B cell (primary cell): ENCODE measurements around the gene SFXN3. TPM values are rescaled to one million over a fixed set of nuclear protein-coding genes. Genes with fewer than 3 reads are reported as not detected.

Experiments used
- ATAC-seq: fragments of 200-7000 bp; cut with Tn5 transposase; one replicate; pipeline ENCODE4 v1.10.0; 2021; ENCODE audit warnings: low read depth, mild to moderate bottlenecking, moderate number of reproducible peaks, moderate library complexity
- CTCF ChIA-PET: fragments of 350-600 bp; sonication (Branson Sonifier 250); formaldehyde crosslinking; loops from one replicate; lab custom pipeline; 2021; ENCODE audit warnings: antibody characterized with exemption, inconsistent platforms; lab: Charles Lee
- POLR2A ChIA-PET: fragments of 350-600 bp; sonication (Branson Sonifier 250); formaldehyde crosslinking; loops from one replicate; lab custom pipeline; 2021; ENCODE audit warnings: antibody characterized with exemption; lab: Charles Lee
- DNase-seq: peaks from one replicate; pipeline ENCODE4 v3.0.0; 2013
- H2AFZ ChIP-seq: 2 replicates; pipeline ENCODE4 v1.6.1; 2012; ENCODE audit warnings: mild to moderate bottlenecking, low read depth, low read length; ENCODE audit not compliant: insufficient read depth, poor library complexity, severe bottlenecking
- H3K27ac ChIP-seq, 2 donors: 1 replicate in 1 of 2; 2 replicates in 1 of 2; pipeline ENCODE4 v1.5.1; 2012 to 2013; ENCODE audit warnings: low read length in 2 of 2, mild to moderate bottlenecking in 2 of 2, moderate library complexity in 1 of 2
- H3K27me3 ChIP-seq, 4 experiments: fragments of 200-600 bp in 1 of 4; sonication (generic) in 1 of 4; replicated peaks in 1 of 4; 1 replicate in 2 of 4; 2 replicates in 2 of 4; pipeline versions ENCODE4 v1.6.1 to v1.7.0; 2013 to 2016; ENCODE audit warnings: low read length in 3 of 4, mild to moderate bottlenecking in 2 of 4, mixed read lengths in 1 of 4, moderate library complexity in 1 of 4; ENCODE audit not compliant: insufficient read depth in 4 of 4, control insufficient read depth in 3 of 4; ENCODE audit errors: control extremely low read depth in 1 of 4
- H3K36me3 ChIP-seq, 2 experiments: replicated peaks in 1 of 2; 1 replicate in 1 of 2; 2 replicates in 1 of 2; pipeline versions ENCODE4 v1.6.1 to v1.7.1; 2013; ENCODE audit warnings: low read length in 1 of 2; ENCODE audit not compliant: insufficient read depth in 2 of 2, control insufficient read depth in 1 of 2; ENCODE audit errors: control extremely low read depth in 1 of 2, extremely low read depth in 1 of 2
- H3K4me1 ChIP-seq, 2 donors: fragments of 200-600 bp in 1 of 2; sonication (generic) in 1 of 2; 1 replicate in 1 of 2; 2 replicates in 1 of 2; pipeline versions ENCODE4 v1.5.1 to v1.6.1; 2013 to 2017; ENCODE audit warnings: low read length in 2 of 2; ENCODE audit not compliant: control insufficient read depth in 2 of 2, insufficient read depth in 2 of 2
- H3K4me2 ChIP-seq: replicated peaks from 2 replicates; pipeline ENCODE3; 2012; ENCODE audit warnings: mild to moderate bottlenecking, low read depth, low read length; ENCODE audit not compliant: poor library complexity, severe bottlenecking
- H3K4me3 ChIP-seq, 5 experiments: fragments of 200-600 bp in 1 of 5; sonication (generic) in 1 of 5; 1 replicate in 3 of 5; 2 replicates in 2 of 5; pipeline versions ENCODE4 v1.5.1 to v1.7.0; 2011 to 2016; ENCODE audit warnings: low read length in 4 of 5, mild to moderate bottlenecking in 4 of 5, low read depth in 2 of 5, control low read depth in 1 of 5, moderate library complexity in 1 of 5; ENCODE audit not compliant: insufficient read depth in 1 of 5; ENCODE audit errors: control extremely low read depth in 1 of 5, extremely low read depth in 1 of 5
- H3K79me2 ChIP-seq: fragments of 200-600 bp; sonication (generic); one replicate; pipeline ENCODE4 v1.6.0; 2016; ENCODE audit warnings: low read length; ENCODE audit not compliant: control insufficient read depth, insufficient read depth
- H3K9ac ChIP-seq: fragments of 200-600 bp; sonication (generic); 2 replicates; pipeline ENCODE4 v1.6.1; 2017; ENCODE audit warnings: mild to moderate bottlenecking, low read length, moderate library complexity
- H3K9me3 ChIP-seq, 3 donors: one replicate each; pipeline versions ENCODE4 v1.6.1 to v1.7.1; 2013; ENCODE audit warnings: low read length in 2 of 3; ENCODE audit not compliant: control insufficient read depth in 2 of 3, insufficient read depth in 1 of 3; ENCODE audit errors: control extremely low read depth in 1 of 3
- H4K20me1 ChIP-seq: 2 replicates; pipeline ENCODE4 v1.6.0; 2012; ENCODE audit warnings: mild to moderate bottlenecking, low read length; ENCODE audit not compliant: insufficient read depth, control insufficient read depth, poor library complexity, severe bottlenecking
- H3K27ac Mint-ChIP-seq: one replicate; pipeline ENCODE4 v1.8.0; 2021; ENCODE audit warnings: mixed read lengths
- H3K27me3 Mint-ChIP-seq: one replicate; pipeline ENCODE4 v1.8.0; 2021; ENCODE audit warnings: mixed read lengths
- H3K4me1 Mint-ChIP-seq: one replicate; pipeline ENCODE4 v1.8.0; 2021; ENCODE audit warnings: mixed read lengths
- H3K4me3 Mint-ChIP-seq: one replicate; pipeline ENCODE4 v1.8.0; 2021; ENCODE audit warnings: mixed read lengths
- H3K9me3 Mint-ChIP-seq: one replicate; pipeline ENCODE4 v1.8.0; 2022; ENCODE audit warnings: mixed read lengths; ENCODE audit not compliant: insufficient read depth
- CTCF ChIP-seq: fragments of 200-600 bp; IDR thresholded peaks from one replicate; pipeline ENCODE4 v1.8.0; 2022; ENCODE audit warnings: antibody characterized with exemption, mild to moderate bottlenecking
- EZH2 ChIP-seq: IDR thresholded peaks from 2 replicates; pipeline ENCODE4 v1.6.1; 2012; ENCODE audit warnings: borderline replicate concordance, low read depth, mild to moderate bottlenecking, moderate library complexity, low read length; ENCODE audit not compliant: insufficient read depth, poor library complexity, severe bottlenecking
- WGBS: methylation state at CpG from one replicate; pipeline ENCODE4 v1.1.5; 2013; ENCODE audit warnings: missing lambda C conversion rate; ENCODE audit not compliant: insufficient coverage; 5-methylcytosine and 5-hydroxymethylcytosine counted together
- intact Hi-C: fragments of 100-400 bp; cut with micrococcal nuclease; formaldehyde crosslinking; loops from one replicate; pipeline ENCODE4 v1.10.0; 2022
- polyA plus RNA-seq: library from polyadenylated mRNA; depleted of rRNA; stranded (reverse); fragments of >200 nt; gene quantifications from 2 replicates; pipeline ENCODE4 v1.2.3, GENCODE V29; 2012
- total RNA-seq, 2 donors: library from RNA; stranded (reverse); fragments of 120-200 nt in 1 of 2; gene quantifications; 1 replicate in 1 of 2; 2 replicates in 1 of 2; pipeline versions ENCODE4 v1.2.3 to v1.2.4, GENCODE V29; 2013 to 2022

The SFXN3 gene
- total and polyA plus RNA-seq, 2 donors (not counting 1 experiment from before 2014, with no cell fraction given), result 44.2 to 51.7 TPM

DNA sequence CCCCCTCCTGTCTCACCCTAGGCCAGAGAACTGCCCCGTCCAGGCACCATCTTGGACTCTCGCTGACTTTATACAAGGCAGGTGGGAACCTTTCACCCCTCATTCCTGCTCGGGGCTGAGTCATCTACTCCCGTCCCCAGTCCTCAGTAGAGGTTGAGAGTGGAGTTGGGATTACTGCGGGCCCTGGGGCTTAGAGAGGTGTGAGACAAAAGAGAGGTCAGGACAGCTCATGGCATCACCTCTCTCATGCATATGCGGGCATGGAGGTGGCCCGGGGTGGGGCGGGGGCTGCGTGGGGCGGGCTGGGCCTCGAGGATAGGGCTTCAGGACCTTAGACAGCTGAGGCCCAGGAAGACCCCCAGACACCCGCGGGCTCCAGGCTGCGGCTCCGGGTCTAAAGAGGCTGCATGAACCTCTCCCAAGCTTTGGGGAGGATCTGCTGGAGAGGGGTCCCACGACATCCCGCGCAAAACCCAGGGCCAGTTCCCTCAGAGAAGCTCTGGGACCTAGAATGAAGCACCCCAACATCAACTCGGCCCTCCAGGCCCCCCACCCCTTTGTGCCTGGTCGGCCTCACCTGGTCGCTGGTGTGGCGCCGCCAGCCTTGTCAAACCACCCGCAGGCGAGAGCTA lies 422 bp upstream of the SFXN3 start:
- Histone ChIP-seq H3K79me2 (no peaks in the 10 kb centered on the region), H3K4me3 (peak overlapping the region in 4 of 5 experiments; percentile 70 to 96 (median 80)), H3K36me3 (no peaks in the 10 kb centered on the region), H4K20me1 (peaks cover 4% of the 10 kb centered on the region), H2AFZ (peak overlapping the region; percentile 77), H3K9me3 (peaks cover 0 to 2% (median 0%) of the 10 kb centered on the region in 3 donors), H3K27me3 (peaks cover 0 to 29% (median 13%) of the 10 kb centered on the region in 4 experiments), H3K4me2 (peak overlapping the region; percentile 92), H3K4me1 (peaks cover 14 to 26% of the 10 kb centered on the region in 2 donors), H3K27ac (no peak overlapping the region), H3K9ac (peak overlapping the region; percentile 78)
- peaks cover 15% of the 10 kb centered on the region for H3K27me3 Mint-ChIP-seq
- H3K27ac Mint-ChIP-seq, result peak overlapping the region; percentile 90
- H3K9me3 Mint-ChIP-seq, result no peaks in the 10 kb centered on the region
- DNase-seq, result no peak
- ATAC-seq, result no peak
- H3K4me1 Mint-ChIP-seq, result peaks cover 19% of the 10 kb centered on the region
- POLR2A ChIA-PET, result interaction anchor here (0.6 to 2.1 kb wide), 7 partner anchors 11 to 994 kb away, joined by 3 to 13 read pairs (median 6); partner anchors contain the start of gene KAZALD1
- H3K4me3 Mint-ChIP-seq, result peak overlapping the region; percentile 88
- WGBS, result 8% methylated on average over 21 of the region's 25 CpGs
- CTCF ChIA-PET, result interaction anchor here (0.8 to 6.4 kb wide), 12 partner anchors 11 to 111 kb away, joined by 3 to 72 read pairs (median 7); partner anchors contain the start of gene KAZALD1
- TF ChIP-seq CTCF, result no peak
- TF ChIP-seq EZH2, result no peak
- intact Hi-C loops, result loop anchor here (1.0 to 2.0 kb wide), 2 partner anchors 18 to 31 kb away; partner anchors contain the start of gene LZTS2
